ENCODE results near the gene OR51F2.
"Not testable (repeated sequence)": the region's sequence is repeated elsewhere in the genome, so short reads cannot be mapped to it uniquely, and the experiment has no call there.

The OR51F2 gene, protein sequence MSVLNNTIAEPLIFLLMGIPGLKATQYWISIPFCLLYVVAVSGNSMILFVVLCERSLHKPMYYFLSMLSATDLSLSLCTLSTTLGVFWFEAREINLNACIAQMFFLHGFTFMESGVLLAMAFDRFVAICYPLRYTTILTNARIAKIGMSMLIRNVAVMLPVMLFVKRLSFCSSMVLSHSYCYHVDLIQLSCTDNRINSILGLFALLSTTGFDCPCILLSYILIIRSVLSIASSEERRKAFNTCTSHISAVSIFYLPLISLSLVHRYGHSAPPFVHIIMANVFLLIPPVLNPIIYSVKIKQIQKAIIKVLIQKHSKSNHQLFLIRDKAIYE

DNA sequence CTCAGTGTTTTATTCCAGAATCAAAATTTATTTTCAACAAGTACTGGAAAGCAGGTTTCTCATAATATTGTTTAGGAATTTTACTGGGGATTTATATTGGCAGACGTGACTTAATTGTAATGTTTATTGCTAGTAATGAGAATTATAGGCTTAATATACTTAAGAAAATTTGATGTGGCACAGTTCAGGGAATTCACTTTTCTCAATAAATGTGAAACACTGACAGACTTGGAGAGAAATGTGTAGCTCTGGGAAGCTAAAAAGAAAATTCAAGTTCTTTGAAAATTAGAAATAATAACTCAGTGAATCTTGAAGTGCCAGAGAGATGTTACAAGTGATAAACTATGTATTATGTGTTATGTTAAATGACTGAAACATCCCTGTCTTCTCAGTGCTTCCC is at the start of gene OR51F2:
Gene OR51F2, plus strand, starts transcription at position 301 of the 400 bp plus-strand sequence. CDS start 101 bp downstream, outside the sequence.
- DNase-seq: no peak

DNA sequence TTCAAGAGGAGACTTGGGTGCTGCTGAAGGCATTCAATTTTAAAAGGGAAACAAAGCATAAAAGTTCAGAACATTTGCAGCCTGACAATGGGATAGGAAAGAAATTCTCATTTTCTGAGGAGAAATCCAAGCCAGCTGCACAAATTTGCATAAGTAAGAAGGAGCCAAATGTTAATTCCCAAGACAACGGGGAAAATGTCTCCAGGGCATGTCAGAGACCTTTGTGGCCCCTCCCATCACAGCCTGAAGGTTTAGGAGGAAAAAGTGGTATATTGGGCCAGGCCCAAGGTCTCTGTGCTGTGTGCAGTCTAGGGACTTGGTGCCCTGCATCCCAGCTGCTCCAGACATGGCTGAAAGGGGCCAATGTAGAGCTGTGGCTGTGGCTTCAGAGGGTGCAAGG is 38.7 kb upstream of the OR51F2 start:
- no peak for DNase-seq

DNA sequence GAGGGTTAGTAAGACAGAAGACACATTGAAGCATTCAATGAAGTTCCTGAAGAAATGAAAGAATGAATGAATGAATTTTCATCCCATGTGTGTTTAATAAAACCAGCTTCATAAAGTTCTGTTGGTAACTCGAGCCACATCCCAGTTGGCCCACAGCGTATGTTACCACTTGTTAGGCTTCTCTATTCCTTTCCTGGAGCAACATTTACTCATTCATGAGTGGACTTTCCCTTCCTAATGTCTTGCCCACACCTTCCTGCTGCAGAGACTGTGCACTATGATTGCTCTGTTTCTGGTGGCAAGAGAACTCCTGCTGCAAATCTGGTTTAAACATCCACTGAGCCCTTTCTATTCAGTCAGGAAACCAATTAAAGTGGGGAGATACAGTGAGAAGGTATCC is 23.9 kb upstream of the OR51F2 start:
- no peak for DNase-seq

DNA sequence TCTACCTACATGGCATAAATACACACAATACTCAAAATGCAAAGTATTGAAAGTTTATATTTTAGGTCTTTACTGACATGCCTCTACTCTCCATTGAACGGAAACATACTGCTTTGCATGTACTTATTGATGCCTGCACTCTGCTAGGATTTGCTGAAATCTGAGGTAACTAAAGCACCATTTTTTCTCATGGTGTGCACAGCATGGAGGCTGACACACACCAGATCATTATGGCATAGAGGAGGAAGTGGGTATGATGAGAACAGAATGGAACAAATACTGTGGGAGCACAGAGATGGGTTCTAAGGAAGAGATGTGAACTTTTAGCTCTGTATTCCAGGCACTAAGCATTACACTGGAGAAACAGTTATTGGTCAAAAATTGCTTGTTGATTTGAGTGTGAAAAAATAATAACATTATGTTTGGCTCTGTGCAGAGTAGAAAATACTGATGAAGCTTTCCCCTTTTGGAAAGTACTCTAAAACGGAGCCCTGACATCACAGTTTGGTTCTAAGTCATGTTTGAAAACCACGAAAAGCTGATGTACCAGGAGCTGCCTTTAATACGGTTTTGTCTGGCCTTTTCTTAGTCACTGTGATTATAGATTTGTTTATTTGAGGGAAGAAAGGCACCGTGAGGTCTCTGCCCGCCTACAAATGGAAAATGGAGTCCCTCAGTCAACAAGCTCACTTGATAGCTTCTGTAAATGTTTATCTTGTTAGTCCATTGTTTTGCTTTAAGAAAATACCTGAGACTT is 22.5 kb upstream of the OR51F2 start:
- DNase-seq: no peak

DNA sequence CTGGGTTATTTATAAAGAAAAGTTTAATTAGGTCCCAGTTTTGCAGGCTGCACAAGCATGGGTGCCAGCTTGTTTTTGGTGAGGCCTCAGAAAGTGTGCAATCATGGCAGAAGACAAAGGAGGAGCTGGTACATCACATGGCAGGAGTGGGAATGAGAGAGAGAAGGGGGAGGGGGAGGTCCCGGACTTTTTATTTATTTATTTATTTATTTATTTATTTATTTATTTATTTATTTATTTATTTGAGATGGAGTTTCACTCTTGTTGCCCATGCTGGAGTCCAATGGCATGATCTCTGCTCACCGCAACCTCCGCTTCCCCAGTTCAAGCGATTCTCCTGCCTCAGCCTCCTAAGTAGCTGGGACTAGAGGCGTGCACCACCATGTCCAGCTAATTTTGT is 19.8 kb upstream of the OR51F2 start:
- DNase-seq: not testable (repeated sequence)

DNA sequence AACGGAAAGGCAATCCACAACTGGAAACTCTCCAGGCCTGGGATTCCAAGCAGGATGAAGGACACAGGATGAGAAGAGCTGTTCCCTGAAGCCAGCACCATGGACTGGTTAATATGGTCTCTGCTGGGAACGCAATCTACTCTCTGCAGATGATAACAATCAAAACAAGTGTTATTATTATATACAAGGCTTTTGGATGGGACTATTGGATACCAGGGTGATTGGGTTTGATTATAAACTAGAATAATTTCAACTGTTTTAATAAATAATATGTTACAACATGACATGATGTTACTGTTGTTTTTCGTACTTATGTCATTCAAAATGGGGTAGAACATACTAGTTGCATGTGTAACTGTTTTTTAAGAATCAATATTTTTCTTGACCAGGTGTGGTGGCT is 16.8 kb upstream of the OR51F2 start, which contains the start of gene OR52R1:
Gene OR52R1, minus strand, starts transcription at position 101 of the 400 bp plus-strand sequence. Its CDS starts 0 bp downstream, at position 101.
- no peak for DNase-seq

DNA sequence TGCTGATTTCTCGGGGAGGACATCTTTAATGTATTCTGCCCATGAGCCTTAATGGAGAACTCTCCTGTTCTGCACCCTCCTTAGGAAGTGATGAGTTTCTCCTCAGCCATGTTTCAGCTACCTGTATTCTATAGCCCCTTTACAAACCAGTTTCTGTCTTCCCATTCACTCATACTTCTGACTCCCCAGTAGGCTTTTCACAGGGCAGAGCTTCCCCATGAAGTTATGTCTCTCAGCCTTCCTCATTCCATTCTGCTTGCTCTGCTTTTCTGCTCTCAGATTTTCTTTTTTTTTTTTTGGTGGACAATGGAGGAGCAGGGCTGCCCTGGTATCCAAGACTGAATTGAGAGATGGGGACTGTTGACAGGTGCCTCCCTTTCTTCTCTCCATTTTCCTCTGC is 12.6 kb upstream of the OR51F2 start:
- DNase-seq: no peak

DNA sequence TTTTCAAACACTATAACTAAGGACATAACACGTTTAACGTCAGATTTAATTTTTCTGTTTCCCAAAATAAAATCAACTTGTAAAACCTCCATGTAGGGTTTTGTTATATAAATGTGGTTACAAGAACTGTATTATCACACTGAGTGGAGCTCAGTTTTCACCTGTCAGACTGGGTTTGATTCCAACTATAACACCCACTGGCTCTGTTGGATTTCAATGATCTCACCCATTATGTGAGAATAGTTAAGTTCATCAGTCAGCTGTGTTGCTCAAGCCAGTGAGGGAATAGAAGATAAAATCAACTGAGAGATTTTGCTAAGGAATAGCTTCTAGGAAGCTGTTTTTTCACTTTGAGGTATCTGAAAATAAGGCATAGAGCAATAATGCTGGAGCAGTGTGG is 11.9 kb upstream of the OR51F2 start:
- no peak for DNase-seq

DNA sequence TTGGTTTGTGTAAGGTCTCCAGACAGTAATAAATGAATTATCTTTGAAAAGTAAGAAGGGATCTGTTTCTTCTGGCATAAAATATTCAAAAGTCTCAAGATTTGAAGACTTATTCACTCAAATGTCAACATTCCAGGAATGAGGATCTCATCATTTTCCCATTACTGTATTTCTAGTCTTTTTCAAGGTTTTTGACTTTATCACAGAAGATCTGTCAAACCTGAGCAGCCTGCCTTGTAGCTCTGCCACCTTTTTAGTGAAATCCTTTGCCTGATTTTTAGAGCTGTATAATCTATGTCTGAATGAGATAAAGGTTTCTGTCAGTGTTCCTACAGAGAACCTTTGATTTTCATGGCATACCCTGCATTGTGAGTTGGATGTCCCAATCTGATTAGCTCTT is 4.0 kb downstream of the OR51F2 start:
- DNase-seq: no peak

DNA sequence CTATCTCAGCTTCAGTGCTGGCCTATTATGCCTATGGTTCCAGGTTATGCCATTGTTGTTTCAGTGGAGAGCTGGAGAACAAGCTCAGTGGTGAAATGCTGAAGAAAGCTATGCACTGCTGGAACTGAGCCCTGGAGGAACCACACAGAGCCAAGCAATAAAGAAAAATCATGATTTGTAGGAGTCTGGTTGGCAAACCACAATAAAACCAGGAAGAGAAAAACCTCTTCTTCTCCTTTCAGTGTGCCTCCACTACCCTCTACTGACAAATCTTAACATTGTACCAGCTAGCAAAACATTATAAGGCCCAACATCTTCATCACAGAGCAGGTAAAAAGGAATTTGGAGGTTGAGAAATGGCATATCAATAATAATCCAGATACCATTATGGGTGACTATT is 5.3 kb downstream of the OR51F2 start:
- no peak for DNase-seq

DNA sequence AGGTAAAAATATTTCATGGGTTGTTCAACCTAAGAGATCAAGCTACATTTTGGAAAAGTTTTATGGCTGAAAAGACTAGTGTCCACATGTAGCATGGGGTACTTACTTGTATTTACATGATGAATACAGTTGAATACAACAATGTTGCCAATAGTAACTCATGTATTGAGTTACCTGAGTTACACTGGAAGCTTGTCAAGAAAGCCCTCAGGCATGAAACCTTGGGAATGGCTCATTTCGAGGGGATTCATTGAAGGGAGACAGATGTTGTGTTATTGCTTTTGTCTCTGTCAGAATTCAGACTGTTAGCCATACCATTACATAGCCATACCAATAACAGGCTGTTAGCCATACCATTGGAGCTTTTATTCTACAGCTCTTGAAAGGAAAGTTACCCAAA is 9.2 kb downstream of the OR51F2 start:
- no peak for DNase-seq

DNA sequence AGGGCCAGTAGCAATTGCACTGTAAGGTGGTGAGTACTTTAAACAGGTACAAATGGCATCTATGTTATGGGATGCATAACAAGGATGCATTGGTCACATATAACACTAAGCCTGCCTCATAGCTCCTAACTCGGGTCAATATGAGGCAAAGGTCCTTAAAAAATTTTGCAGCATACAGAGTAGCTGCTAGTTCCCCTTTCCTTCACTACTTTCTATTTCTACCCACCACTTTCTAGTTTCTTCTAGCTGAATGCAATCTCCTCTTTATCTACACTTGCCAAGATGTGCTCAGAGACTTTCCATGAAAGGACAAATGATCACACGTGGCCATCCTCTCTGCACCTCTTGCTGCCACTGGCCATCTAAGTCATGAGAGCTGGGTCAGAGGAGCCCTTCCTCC is 9.8 kb downstream of the OR51F2 start:
- DNase-seq: no peak

DNA sequence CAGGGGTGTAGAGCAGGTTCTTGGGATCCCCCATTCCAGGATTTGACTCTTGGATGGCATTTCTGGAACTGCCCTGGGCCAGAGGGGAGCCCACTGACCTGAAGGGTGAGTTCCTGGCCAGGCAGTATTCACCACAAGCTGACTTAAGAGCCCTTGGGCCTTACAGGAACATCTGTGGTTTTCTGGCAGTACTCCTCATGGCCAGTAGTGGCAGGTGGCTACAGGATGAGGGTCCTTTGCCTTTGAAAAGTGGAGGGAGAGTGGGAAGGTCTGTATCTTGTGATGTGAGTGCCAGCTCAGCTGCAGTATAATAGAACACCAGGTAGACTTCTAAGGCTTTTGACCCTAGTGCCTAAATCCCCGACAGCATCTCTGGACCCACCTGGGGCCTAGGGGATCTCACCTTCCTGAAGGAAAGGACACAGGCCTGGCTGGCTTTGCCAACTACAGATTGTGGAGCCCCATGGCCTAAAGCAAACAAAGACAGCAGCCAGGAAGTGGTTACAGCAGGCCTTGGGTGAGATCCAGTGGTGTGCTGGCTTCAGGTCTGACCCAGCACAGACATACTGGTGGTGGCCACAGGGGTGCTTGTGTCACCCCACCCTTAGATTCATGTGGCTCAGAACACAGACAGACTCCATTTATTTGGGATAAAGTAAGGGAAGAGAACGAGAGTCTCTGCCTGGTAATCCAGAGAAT is 18.9 kb downstream of the OR51F2 start:
- no peak for DNase-seq

DNA sequence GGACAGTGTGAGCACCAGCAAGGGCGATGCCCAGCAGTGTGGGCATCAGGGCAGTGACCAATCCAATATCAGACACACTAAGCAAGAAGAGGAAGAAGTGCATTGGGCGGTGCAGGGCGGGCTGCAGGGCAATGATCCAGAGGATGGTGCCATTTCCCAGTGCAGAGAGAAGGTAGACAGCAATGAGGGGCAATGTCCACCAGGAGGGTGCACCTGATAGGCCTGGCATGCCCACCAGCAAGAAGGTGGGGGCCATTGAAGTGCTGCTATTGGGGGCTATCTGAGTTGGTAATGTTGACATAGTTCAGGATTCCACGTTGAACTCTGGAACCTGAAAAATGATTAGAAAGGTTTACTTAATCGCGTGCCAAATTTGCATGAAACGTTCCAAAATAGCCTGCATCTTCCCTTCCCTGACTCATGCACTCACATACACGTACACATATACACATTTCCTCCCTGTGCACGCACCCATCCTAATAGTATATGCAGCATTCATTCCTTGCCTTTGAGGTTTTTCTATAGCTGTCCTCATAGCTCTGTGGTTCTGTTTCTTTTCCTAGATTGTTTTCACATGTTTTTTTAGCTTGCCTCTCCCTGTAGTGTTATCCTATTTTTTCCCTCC is 27.9 kb downstream of the OR51F2 start, which contains the start of gene OR51S1:
Gene OR51S1, minus strand, starts transcription at position 301 of the 625 bp plus-strand sequence. Its CDS starts 0 bp downstream, at position 301.
- DNase-seq: no peak

DNA sequence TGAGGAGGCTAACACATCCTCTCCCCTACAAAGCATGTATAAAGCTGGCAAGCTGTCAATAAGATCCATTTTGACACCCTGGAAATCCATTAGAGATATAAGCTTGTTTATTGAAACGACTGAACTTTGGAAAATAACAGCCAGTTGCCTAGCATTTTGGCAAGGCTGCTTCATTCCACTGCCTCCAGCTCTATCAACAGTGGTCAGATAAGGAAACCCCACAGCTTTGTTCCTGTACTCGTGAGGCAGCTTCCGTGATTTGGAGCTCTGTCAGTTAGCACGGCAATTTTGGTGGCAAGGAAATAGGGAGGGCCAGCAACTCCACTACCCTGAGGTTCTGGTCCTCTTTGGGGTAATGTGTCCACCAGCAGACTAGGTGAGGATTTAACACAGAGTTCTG is 29.9 kb downstream of the OR51F2 start:
- no peak for DNase-seq

DNA sequence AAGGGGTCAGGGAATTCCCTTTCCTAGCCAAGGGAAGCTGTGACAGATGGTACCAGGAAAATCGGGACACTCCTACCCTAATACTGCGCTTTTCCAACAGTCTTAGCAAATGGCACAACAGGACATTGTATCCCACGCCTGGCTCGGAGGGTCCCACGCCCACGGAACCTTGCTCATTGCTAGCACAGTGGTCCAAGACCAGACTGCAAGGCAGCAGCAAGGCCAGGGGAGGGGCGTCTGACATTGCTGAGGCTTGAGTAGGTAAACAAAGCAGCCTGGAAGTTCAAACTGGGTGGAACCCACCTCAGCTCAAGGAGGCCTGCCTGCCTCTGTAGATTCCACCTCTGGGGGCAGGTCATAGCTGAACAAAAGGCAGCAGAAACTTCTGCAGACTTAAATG is 33.2 kb downstream of the OR51F2 start:
- not testable (repeated sequence) for DNase-seq

DNA sequence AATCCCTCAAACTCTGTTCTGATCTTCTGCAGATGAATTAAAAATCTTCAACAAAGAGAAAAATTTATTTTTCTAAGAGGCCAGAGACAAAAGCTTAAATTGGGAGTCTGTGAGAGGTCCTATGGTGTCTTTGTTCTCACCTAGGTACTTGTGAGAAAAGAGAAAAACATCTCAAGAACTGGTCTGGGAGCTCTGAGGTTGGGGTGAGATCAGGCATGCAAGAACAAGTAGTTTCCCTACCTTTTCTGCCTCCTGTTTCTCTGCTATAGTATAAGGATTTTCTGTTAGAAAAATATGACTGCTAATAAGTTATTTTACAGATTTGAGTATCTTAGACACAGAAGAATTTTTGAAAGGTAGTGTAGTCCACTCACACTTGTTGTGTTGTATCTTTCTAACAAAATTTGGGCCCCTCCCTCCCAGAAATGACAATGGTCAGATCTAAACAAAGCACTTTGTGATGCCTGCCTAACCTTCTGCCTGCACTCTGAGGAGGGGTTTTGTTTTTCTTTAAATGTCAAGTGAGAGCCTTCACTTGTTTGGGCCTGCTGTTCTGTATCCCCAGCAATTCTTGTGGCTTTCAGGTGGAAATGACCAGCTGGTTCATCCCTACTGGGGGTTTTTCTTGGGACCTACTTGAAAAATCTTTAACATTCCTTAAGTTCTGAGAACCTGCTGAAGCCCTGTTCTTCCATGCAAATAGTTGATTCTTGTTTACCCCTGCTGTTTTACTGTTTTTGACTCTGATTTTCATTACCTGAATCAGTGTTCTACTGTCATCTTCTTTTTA is 41.5 kb downstream of the OR51F2 start:
- DNase-seq: no peak

DNA sequence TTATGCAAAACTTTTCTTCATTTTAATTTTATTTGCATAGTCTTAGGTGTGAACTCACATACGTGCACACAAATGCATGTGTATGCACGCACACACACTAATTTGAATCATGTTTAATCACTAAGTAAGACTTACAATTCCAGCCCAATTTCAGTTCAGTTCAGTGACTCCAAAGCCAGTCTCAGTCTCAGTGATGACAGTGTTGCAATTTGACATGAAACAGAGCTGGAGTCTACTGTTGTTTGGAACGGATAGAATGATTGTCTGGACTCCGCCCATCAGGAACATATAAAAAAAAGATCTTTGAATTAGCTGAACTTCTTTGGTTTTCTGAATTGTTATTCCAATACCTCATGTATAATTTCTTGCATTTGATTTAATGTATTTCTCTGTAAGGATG is 42.8 kb downstream of the OR51F2 start:
- DNase-seq: no peak

DNA sequence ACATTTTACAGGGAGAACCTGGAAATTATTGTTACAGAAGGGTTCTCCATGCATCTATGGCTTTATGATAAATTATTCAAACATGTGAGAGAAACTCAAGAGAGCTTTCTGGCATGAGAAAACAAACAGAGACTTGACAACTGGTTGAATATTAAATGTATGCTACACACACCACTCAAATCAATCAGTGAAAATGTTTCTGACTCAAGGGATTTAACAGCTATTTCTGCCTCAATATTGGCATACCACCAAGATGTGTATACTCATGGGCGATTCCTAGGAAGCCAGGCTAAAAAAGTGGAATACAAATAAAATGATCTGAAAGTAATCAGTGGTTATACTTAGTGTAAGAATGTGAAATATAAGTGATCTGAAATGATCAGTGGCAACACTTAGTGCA is 44.7 kb downstream of the OR51F2 start:
- DNase-seq: no peak

Data from stimulated activated CD4-positive, alpha-beta T cell treated with anti-CD3 and anti-CD28 coated beads, Interleukin-4, amount 100 ng/mL, for 4 hours (primary cell).